ENCODE results near the gene CDK9.

GRCh38 chr9:127809002-127809539 is 23.2 kb downstream of the CDK9 start:
- TF ChIP-seq CTCF (IDR thresholded peaks at IDR 0.05 in 2 of 3, conservative IDR thresholded peaks at IDR 0.05 in 1 of 3; ENCODE audit: control insufficient read depth in 2 of 3, extremely low read depth in 1 of 3, insufficient read depth in 1 of 3, low read depth in 3 of 3, low read length in 3 of 3) (no peak), PBX3 (IDR thresholded peaks at IDR 0.05; ENCODE audit: insufficient replicate concordance, low read depth, low read length) (no peak), KDM1A (IDR thresholded peaks at IDR 0.05; ENCODE audit: borderline replicate concordance) (no peak), GABPA (IDR thresholded peaks at IDR 0.05; ENCODE audit: low read depth) (no peak), RUNX3 (IDR thresholded peaks at IDR 0.05; ENCODE audit: low read length) (no peak), CBX3 (IDR thresholded peaks at IDR 0.05; ENCODE audit: borderline replicate concordance, low read depth) (no peak), SP1 (IDR thresholded peaks at IDR 0.05; ENCODE audit: low read depth, low read length) (no peak)
- TF ChIP-seq, protein P1, sequence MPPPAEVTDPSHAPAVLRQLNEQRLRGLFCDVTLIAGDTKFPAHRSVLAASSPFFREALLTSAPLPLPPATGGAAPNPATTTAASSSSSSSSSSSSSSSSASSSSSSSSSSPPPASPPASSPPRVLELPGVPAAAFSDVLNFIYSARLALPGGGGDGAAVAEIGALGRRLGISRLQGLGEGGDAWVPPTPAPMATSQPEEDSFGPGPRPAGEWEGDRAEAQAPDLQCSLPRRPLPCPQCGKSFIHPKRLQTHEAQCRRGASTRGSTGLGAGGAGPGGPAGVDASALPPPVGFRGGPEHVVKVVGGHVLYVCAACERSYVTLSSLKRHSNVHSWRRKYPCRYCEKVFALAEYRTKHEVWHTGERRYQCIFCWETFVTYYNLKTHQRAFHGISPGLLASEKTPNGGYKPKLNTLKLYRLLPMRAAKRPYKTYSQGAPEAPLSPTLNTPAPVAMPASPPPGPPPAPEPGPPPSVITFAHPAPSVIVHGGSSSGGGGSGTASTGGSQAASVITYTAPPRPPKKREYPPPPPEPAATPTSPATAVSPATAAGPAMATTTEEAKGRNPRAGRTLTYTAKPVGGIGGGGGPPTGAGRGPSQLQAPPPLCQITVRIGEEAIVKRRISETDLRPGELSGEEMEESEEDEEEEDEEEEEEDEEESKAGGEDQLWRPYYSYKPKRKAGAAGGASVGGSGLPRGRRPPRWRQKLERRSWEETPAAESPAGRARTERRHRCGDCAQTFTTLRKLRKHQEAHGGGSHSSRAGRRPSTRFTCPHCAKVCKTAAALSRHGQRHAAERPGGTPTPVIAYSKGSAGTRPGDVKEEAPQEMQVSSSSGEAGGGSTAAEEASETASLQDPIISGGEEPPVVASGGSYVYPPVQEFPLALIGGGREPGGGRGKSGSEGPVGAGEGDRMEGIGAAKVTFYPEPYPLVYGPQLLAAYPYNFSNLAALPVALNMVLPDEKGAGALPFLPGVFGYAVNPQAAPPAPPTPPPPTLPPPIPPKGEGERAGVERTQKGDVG (CRISPR knock-in tag; IDR thresholded peaks at IDR 0.05), result no peak
- TF ChIP-seq, protein P2, sequence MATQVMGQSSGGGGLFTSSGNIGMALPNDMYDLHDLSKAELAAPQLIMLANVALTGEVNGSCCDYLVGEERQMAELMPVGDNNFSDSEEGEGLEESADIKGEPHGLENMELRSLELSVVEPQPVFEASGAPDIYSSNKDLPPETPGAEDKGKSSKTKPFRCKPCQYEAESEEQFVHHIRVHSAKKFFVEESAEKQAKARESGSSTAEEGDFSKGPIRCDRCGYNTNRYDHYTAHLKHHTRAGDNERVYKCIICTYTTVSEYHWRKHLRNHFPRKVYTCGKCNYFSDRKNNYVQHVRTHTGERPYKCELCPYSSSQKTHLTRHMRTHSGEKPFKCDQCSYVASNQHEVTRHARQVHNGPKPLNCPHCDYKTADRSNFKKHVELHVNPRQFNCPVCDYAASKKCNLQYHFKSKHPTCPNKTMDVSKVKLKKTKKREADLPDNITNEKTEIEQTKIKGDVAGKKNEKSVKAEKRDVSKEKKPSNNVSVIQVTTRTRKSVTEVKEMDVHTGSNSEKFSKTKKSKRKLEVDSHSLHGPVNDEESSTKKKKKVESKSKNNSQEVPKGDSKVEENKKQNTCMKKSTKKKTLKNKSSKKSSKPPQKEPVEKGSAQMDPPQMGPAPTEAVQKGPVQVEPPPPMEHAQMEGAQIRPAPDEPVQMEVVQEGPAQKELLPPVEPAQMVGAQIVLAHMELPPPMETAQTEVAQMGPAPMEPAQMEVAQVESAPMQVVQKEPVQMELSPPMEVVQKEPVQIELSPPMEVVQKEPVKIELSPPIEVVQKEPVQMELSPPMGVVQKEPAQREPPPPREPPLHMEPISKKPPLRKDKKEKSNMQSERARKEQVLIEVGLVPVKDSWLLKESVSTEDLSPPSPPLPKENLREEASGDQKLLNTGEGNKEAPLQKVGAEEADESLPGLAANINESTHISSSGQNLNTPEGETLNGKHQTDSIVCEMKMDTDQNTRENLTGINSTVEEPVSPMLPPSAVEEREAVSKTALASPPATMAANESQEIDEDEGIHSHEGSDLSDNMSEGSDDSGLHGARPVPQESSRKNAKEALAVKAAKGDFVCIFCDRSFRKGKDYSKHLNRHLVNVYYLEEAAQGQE (IDR thresholded peaks at IDR 0.05; ENCODE audit: low read depth, low read length), result no peak
